Endodermal cell (in vitro differentiated cells): ENCODE measurements around the gene NEK6. TPM values are rescaled to one million over a fixed set of nuclear protein-coding genes. Genes with fewer than 3 reads are reported as not detected.
"Not testable (repeated sequence)": the region's sequence is repeated elsewhere in the genome, so short reads cannot be mapped to it uniquely, and the experiment has no call there.

Experiments used
- DNase-seq: peaks from one replicate; pipeline ENCODE4 v3.0.0-alpha.2; 2017
- H3K27ac ChIP-seq: 2 replicates; pipeline ENCODE4 v1.5.1; 2013; ENCODE audit warnings: mild to moderate bottlenecking, low read depth, low read length, moderate library complexity
- H3K27me3 ChIP-seq: 2 replicates; pipeline ENCODE4 v1.6.1; 2013; ENCODE audit warnings: mild to moderate bottlenecking, low read length, moderate library complexity; ENCODE audit not compliant: insufficient read depth, control insufficient read depth, poor library complexity, severe bottlenecking
- H3K36me3 ChIP-seq: 2 replicates; pipeline ENCODE4 v1.7.0; 2013; ENCODE audit warnings: mild to moderate bottlenecking, low read length, moderate library complexity; ENCODE audit not compliant: control insufficient read depth, insufficient read depth
- H3K4me1 ChIP-seq: one replicate; pipeline ENCODE4 v1.7.0; 2013; ENCODE audit warnings: low read length; ENCODE audit not compliant: control insufficient read depth, insufficient read depth
- H3K4me3 ChIP-seq: 2 replicates; pipeline ENCODE4 v1.5.1; 2013; ENCODE audit warnings: mild to moderate bottlenecking, low read length, moderate library complexity
- H3K9ac ChIP-seq: 2 replicates; pipeline ENCODE4 v1.6.1; 2013; ENCODE audit warnings: mild to moderate bottlenecking, low read length, moderate library complexity; ENCODE audit not compliant: poor library complexity, severe bottlenecking; ENCODE audit errors: extremely low read depth
- H3K9me3 ChIP-seq: 2 replicates; pipeline ENCODE4 v1.6.1; 2013; ENCODE audit warnings: mild to moderate bottlenecking, low read length, moderate library complexity; ENCODE audit not compliant: control insufficient read depth
- H3K27ac Mint-ChIP-seq: 2 replicates; pipeline ENCODE4 v1.8.0; 2020; ENCODE audit warnings: mixed read lengths
- H3K27me3 Mint-ChIP-seq: 2 replicates; pipeline ENCODE4 v1.8.0; 2021; ENCODE audit warnings: mild to moderate bottlenecking, mixed read lengths; ENCODE audit not compliant: insufficient read depth
- H3K36me3 Mint-ChIP-seq: 2 replicates; pipeline ENCODE4 v1.8.0; 2020; ENCODE audit warnings: low read depth, mixed read lengths
- H3K4me1 Mint-ChIP-seq: 2 replicates; pipeline ENCODE4 v1.8.0; 2020; ENCODE audit warnings: mixed read lengths
- H3K4me3 Mint-ChIP-seq: 2 replicates; pipeline ENCODE4 v1.8.0; 2020; ENCODE audit warnings: mild to moderate bottlenecking, moderate library complexity, mixed read lengths
- H3K9me3 Mint-ChIP-seq: 2 replicates; pipeline ENCODE4 v1.8.0; 2020; ENCODE audit warnings: mild to moderate bottlenecking, mixed read lengths
- CTCF ChIP-seq: fragments of 200-600 bp; sonication (generic); conservative IDR thresholded peaks from 2 replicates; pipeline ENCODE4 v1.5.0; 2021; ENCODE audit warnings: antibody characterized with exemption, mild to moderate bottlenecking
- WGBS, 2 experiments: methylation state at CpG; one replicate each; pipeline versions ENCODE4 v1.1.5 to v1.1.7; 2013; ENCODE audit warnings: missing lambda C conversion rate in 2 of 2, mixed read lengths in 1 of 2; ENCODE audit not compliant: insufficient coverage in 1 of 2, insufficient read length in 1 of 2; 5-methylcytosine and 5-hydroxymethylcytosine counted together
- total RNA-seq, 2 donors: library from RNA; stranded (reverse); fragmentation: NEBNext Ultra II Directional in 1 of 2; extraction: Animal tissue kit (Norgen Biotek cat#: 25700) in 1 of 2; gene quantifications; 2 replicates in 1 of 2; 3 replicates in 1 of 2; pipeline ENCODE4 v1.2.1, GENCODE V29; 2021

The NEK6 gene
- total RNA-seq, 2 donors from 2014 or later, result 17.1 to 32.5 TPM

GRCh38 chr9:124239249-124240073 is 18.3 kb upstream of the NEK6 start:
- Histone ChIP-seq H3K27me3 (no peaks in the 10 kb centered on the region), H3K36me3 (no peaks in the 10 kb centered on the region), H3K9ac (no peak overlapping the region), H3K4me3 (no peak overlapping the region), H3K9me3 (no peaks in the 10 kb centered on the region), H3K4me1 (no peaks in the 10 kb centered on the region), H3K27ac (no peak overlapping the region)
- Mint-ChIP-seq H3K4me1 (peaks cover 1% of the 10 kb centered on the region), H3K4me3 (no peak overlapping the region), H3K27ac (no peak overlapping the region), H3K27me3 (peaks cover 3% of the 10 kb centered on the region), H3K36me3 (no peaks in the 10 kb centered on the region), H3K9me3 (no peaks in the 10 kb centered on the region)
- TF ChIP-seq CTCF, result no peak
- 78 to 86% methylated on average over 4 to 7 of the region's 7 CpGs for WGBS, 2 experiments
- DNase-seq, result peak; percentile 50

- no peak overlapping the region for H3K9ac ChIP-seq
- H3K27me3 ChIP-seq, result no peaks in the 10 kb centered on the region
- H3K4me1 Mint-ChIP-seq, result peaks cover 1% of the 10 kb centered on the region
- DNase-seq, result peak; percentile 67
- no peak overlapping the region for H3K4me3 Mint-ChIP-seq
- no peaks in the 10 kb centered on the region for H3K9me3 Mint-ChIP-seq
- H3K4me3 ChIP-seq, result no peak overlapping the region
- no peak for TF ChIP-seq CTCF
- H3K36me3 ChIP-seq, result no peaks in the 10 kb centered on the region
- no peak overlapping the region for H3K27ac ChIP-seq
- no peaks in the 10 kb centered on the region for H3K36me3 Mint-ChIP-seq
- H3K27me3 Mint-ChIP-seq, result peaks cover 3% of the 10 kb centered on the region
- WGBS, 2 experiments, result 73 to 78% methylated on average over 7 to 24 of the region's 24 CpGs
- H3K27ac Mint-ChIP-seq, result peak overlapping the region; percentile 76
- H3K9me3 ChIP-seq, result no peaks in the 10 kb centered on the region
- H3K4me1 ChIP-seq, result no peaks in the 10 kb centered on the region
Observed at GRCh38 chr9:124242331-124243194, 15.2 kb upstream of the NEK6 start.

GRCh38 chr9:124247393-124247792 is 10.4 kb upstream of the NEK6 start:
- DNase-seq, result peak; percentile 26
- H3K27me3 ChIP-seq, H3K27me3 Mint-ChIP-seq, H3K9ac ChIP-seq, H3K4me1 ChIP-seq, H3K27ac Mint-ChIP-seq, H3K36me3 Mint-ChIP-seq, H3K36me3 ChIP-seq, H3K27ac ChIP-seq, H3K9me3 ChIP-seq, H3K4me1 Mint-ChIP-seq, H3K4me3 ChIP-seq, H3K9me3 Mint-ChIP-seq, H3K4me3 Mint-ChIP-seq: not testable (repeated sequence)
- WGBS, 2 experiments, result 92 to 94% methylated on average over 4 to 5 of the region's 5 CpGs
